Right atrium auricular region (tissue), 2 donors: Measurements from ENCODE around the gene STEAP1B. TPM values are rescaled to one million over a fixed set of nuclear protein-coding genes. Genes with fewer than 3 reads are reported as not detected.
A peak's percentile ranks its signal among the peaks of the same experiment; 100 is the strongest.

Experiments
- DNase-seq: peaks from one replicate; pipeline ENCODE4 v3.0.0-alpha.2; 2019; ENCODE audit warnings: low spot score
- H3K27ac ChIP-seq, 2 donors: fragments of 200-600 bp; sonication (generic); 1 replicate in 1 of 2; 2 replicates in 1 of 2; pipeline ENCODE4 v1.5.1; 2016 to 2019
- H3K27me3 ChIP-seq, 2 donors: fragments of 200-600 bp; sonication (generic); one replicate each; pipeline versions ENCODE4 v1.5.1 to v1.6.0; 2017 to 2019
- H3K36me3 ChIP-seq: fragments of 200-600 bp; sonication (generic); one replicate; pipeline ENCODE4 v1.5.1; 2016
- H3K4me1 ChIP-seq, 2 donors: fragments of 200-600 bp; sonication (generic); one replicate each; pipeline versions ENCODE4 v1.5.1 to v1.6.0; 2017 to 2019
- H3K4me3 ChIP-seq, 2 donors: fragments of 200-600 bp; sonication (generic); 1 replicate in 1 of 2; 2 replicates in 1 of 2; pipeline ENCODE4 v1.5.1; 2017 to 2019; ENCODE audit warnings: mild to moderate bottlenecking in 1 of 2, moderate library complexity in 1 of 2
- H3K9me3 ChIP-seq, 2 donors: fragments of 200-600 bp; sonication (generic); one replicate each; pipeline ENCODE4 v1.5.1; 2019
- total RNA-seq, 2 donors: library from RNA; depleted of rRNA; stranded (reverse); fragments of >200 nt; gene quantifications; one replicate each; pipeline ENCODE4 v1.1.0, GENCODE V29; 2016
- TF ChIP-seq, protein P1 (sequence below), 2 donors: fragments of 200-600 bp; sonication (generic); IDR thresholded peaks; one replicate each; pipeline ENCODE4 v1.5.1; 2019; ENCODE audit warnings: antibody characterized with exemption in 2 of 2

STEAP1B gene
- total RNA-seq, 2 donors from 2014 or later, result 0.39 TPM; not detected in 1

DNA sequence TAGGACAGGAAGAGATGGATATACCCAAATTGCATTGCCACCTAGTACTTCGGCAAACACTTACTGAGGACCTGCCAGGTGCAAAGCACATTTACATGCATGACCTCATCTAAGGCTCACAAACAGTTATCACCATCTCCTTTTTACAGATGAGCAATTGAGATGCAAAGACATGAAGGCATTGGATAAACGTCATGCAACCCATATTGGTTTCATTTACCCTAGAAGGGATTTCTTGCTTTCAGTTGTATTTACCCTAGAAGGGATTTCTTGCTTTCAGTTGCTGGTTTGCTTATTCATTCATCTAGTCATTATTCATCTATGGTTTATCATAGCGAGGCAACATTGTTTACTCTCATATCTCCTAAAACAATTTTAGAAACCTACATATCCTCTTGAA, 52.2 kb downstream of the STEAP1B start:
- no peak for DNase-seq
- H3K27ac ChIP-seq, result no peak overlapping the region
- no peaks in the 10 kb centered on the region for H3K9me3 ChIP-seq
- peaks cover 0 to 26% of the 10 kb centered on the region in 2 donors for H3K4me1 ChIP-seq
- H3K36me3 ChIP-seq, result no peaks in the 10 kb centered on the region
- TF ChIP-seq, protein P1, sequence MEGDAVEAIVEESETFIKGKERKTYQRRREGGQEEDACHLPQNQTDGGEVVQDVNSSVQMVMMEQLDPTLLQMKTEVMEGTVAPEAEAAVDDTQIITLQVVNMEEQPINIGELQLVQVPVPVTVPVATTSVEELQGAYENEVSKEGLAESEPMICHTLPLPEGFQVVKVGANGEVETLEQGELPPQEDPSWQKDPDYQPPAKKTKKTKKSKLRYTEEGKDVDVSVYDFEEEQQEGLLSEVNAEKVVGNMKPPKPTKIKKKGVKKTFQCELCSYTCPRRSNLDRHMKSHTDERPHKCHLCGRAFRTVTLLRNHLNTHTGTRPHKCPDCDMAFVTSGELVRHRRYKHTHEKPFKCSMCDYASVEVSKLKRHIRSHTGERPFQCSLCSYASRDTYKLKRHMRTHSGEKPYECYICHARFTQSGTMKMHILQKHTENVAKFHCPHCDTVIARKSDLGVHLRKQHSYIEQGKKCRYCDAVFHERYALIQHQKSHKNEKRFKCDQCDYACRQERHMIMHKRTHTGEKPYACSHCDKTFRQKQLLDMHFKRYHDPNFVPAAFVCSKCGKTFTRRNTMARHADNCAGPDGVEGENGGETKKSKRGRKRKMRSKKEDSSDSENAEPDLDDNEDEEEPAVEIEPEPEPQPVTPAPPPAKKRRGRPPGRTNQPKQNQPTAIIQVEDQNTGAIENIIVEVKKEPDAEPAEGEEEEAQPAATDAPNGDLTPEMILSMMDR (IDR thresholded peaks at IDR 0.05), result no peak
- H3K27me3 ChIP-seq, result no peaks in the 10 kb centered on the region
- no peak overlapping the region for H3K4me3 ChIP-seq

DNA sequence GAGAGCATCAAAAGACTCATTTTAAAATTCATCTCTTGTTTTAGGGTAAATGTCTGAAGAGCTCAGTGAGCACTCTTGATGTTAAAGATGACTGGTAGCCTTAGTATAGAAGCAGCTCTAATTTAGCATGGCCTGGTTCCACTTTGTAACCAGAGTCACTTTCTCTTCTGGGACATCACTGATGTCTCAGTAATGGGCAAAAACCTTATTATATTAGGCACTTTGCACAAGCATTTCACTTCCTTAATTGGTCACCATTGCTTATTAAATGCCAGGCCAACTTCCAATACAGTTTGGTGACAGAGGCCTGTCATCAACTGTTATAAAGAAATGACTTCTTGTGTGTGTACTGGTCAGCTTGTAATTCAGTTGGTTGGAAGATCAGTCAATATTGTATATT, 53.0 kb downstream of the STEAP1B start:
- TF ChIP-seq, protein P1 (IDR thresholded peaks at IDR 0.05), result no peak
- DNase-seq, result no peak
- H3K27ac ChIP-seq, result no peak overlapping the region
- H3K36me3 ChIP-seq, result no peaks in the 10 kb centered on the region
- H3K27me3 ChIP-seq, result no peaks in the 10 kb centered on the region
- H3K4me1 ChIP-seq, result peaks cover 0 to 20% of the 10 kb centered on the region in 2 donors
- H3K4me3 ChIP-seq, result no peak overlapping the region
- no peaks in the 10 kb centered on the region for H3K9me3 ChIP-seq

DNA sequence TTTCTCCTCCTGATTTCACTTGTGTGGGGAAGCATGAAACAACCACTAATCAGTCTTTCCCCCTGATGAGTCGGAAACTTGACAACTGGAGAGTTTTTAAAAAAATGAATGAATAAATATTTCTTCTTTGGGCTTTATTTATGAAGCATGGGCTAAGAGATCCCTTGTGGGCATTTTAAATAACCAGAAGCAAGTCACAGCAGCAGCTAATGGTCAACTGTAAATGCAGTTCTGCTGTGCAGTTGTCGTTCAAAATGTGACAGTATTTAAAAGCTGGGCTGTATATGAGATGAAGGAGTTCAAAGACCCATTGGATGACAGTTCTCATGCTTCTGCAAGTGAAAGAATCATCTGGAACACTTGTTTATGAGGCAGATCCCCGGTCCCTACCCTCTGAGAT, 54.1 kb downstream of the STEAP1B start:
- Histone ChIP-seq H3K27me3 (no peaks in the 10 kb centered on the region), H3K27ac (peak overlapping the region; percentile 52 to 53), H3K4me3 (no peak overlapping the region), H3K9me3 (no peaks in the 10 kb centered on the region), H3K36me3 (no peaks in the 10 kb centered on the region), H3K4me1 (peaks cover 0 to 20% of the 10 kb centered on the region in 2 donors)
- TF ChIP-seq, protein P1 (IDR thresholded peaks at IDR 0.05), result no peak
- no peak for DNase-seq

DNA sequence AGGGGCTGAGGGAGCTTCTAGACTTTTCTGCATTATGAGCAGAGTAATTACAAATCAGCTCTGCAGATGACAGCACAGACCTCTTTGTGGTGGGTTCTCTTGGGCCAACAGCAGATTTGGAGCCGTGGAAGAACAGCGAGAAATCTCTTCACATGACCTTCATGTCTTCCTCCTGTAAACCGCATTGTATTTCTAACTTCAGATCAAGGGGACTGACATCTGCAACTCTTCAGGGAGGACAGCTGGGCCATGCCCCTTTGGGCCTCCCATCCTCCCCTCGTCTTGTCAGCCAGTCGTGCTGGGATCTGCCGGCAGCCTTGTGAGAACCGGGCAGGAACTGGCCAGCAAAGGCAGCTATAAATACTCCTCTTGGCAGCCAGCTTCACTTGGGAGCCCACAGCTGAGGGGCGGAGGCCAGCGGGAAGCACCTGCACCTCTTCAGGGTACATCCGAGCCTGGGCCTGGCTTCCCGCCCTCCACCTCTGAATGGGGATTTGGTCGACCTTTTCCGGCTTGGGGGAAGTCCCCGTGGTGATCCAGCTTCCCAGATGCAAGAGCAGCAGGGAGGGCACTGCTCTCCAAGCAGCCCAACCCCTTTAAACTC, 54.7 kb downstream of the STEAP1B start:
- H3K27me3 ChIP-seq, result no peaks in the 10 kb centered on the region
- peaks cover 0 to 20% of the 10 kb centered on the region in 2 donors for H3K4me1 ChIP-seq
- DNase-seq, result peak; percentile 61
- TF ChIP-seq, protein P1 (IDR thresholded peaks at IDR 0.05), result no peak
- no peaks in the 10 kb centered on the region for H3K36me3 ChIP-seq
- no peaks in the 10 kb centered on the region for H3K9me3 ChIP-seq
- H3K4me3 ChIP-seq, result peak overlapping the region in 1 of 2 donors; percentile 9
- peak overlapping the region; percentile 52 to 53 for H3K27ac ChIP-seq

DNA sequence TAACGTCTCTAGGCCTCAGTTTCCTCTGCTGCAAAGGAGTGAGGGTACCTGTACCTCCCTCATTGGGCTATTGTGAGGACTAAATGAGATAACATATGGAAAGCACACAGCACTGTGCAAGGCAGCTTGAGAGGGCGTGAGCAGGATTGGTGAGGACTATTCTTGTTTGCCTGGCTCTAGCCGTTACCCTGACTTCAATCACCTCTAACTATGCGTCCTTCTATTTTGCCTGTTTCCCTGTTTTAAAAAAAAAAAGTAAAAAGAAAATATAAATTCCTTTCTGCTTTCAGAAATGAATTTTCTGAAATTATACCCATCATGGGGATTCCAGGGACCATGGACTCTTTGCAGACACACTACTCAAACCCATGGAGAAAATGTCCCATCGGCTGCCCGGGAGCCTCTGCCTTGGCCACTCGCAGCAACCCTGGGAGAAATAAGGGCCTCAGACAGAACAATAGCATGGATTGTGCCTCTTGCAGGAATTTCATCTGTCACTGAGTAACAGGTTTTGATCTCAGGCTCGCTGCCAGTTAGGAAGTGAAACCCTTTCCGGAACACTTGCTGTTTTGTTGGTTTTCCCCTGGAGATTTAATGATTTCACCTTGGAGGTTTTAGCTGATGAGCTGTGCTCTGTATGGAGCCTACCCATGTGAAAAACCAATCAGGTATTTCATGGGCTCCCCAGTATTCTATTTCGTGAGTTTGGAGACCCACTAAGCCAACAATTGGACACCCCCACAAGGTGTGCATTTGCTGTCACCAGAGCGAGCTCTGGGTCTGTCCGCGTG, 55.6 kb downstream of the STEAP1B start:
- no peaks in the 10 kb centered on the region for H3K27me3 ChIP-seq
- H3K9me3 ChIP-seq, result no peaks in the 10 kb centered on the region
- peaks cover 0 to 20% of the 10 kb centered on the region in 2 donors for H3K4me1 ChIP-seq
- TF ChIP-seq, protein P1 (IDR thresholded peaks at IDR 0.05), result no peak
- H3K4me3 ChIP-seq, result no peak overlapping the region
- H3K27ac ChIP-seq, result peak overlapping the region; percentile 52 to 53
- no peak for DNase-seq
- H3K36me3 ChIP-seq, result no peaks in the 10 kb centered on the region
